Psoas muscle (tissue), 8 donors: ENCODE data around the gene ACOT9. TPM values are rescaled to one million over a fixed set of nuclear protein-coding genes. Genes with fewer than 3 reads are reported as not detected.

ENCODE experiments used
- ATAC-seq, 4 donors: fragments of 200-7000 bp; cut with Tn5 transposase; one replicate each; pipeline ENCODE4 v1.9.1; 2020; ENCODE audit warnings: moderate library complexity in 3 of 4, mild to moderate bottlenecking in 2 of 4
- DNase-seq, 2 donors: peaks; one replicate each; pipeline ENCODE4 v3.0.0-alpha.2; 2020
- H3K27ac ChIP-seq: fragments of 200-600 bp; one replicate; pipeline ENCODE4 v1.8.0; 2022
- H3K27me3 ChIP-seq, 3 donors: fragments of 200-600 bp in 1 of 3; one replicate each; pipeline versions ENCODE4 v1.6.1 to v1.8.0; 2013 to 2022; ENCODE audit warnings: low read length in 2 of 3, mild to moderate bottlenecking in 2 of 3, moderate library complexity in 1 of 3; ENCODE audit not compliant: insufficient read depth in 3 of 3
- H3K36me3 ChIP-seq, 2 donors: fragments of 200-600 bp in 1 of 2; one replicate each; pipeline versions ENCODE4 v1.6.1 to v1.8.0; 2013 to 2022; ENCODE audit warnings: low read depth in 1 of 2, mild to moderate bottlenecking in 1 of 2, moderate library complexity in 1 of 2; ENCODE audit not compliant: insufficient read depth in 1 of 2
- H3K4me1 ChIP-seq: fragments of 200-600 bp; one replicate; pipeline ENCODE4 v1.8.0; 2022
- H3K4me3 ChIP-seq: fragments of 200-600 bp; one replicate; pipeline ENCODE4 v1.8.0; 2022; ENCODE audit warnings: mild to moderate bottlenecking
- H3K9me3 ChIP-seq: fragments of 200-600 bp; one replicate; pipeline ENCODE4 v1.8.0; 2022
- WGBS, 3 donors: extraction: QIAGEN DNeasy Blood & Tissue Kit; methylation state at CpG; one replicate each; pipeline versions ENCODE4 v1.1.6 to v1.1.7; 2013; 5-methylcytosine and 5-hydroxymethylcytosine counted together
- intact Hi-C, 2 donors: fragments of 100-400 bp; cut with DNase I; formaldehyde crosslinking; loops; one replicate each; pipeline versions ENCODE4 v1.11.0 to v1.14.2; 2022
- polyA plus RNA-seq, 3 donors: library from polyadenylated mRNA; stranded (reverse); fragments of 200-250 nt; gene quantifications; one replicate each; pipeline ENCODE4 v1.2.3, GENCODE V29; 2013
- total RNA-seq, 4 donors: library from RNA; stranded (reverse); fragmentation: NEBNext Ultra II Directional in 2 of 4; extraction: Animal tissue kit (Norgen Biotek cat#: 25700) in 2 of 4; gene quantifications; one replicate each; pipeline versions ENCODE4 v1.2.1 to v1.2.4, GENCODE V29; 2021 to 2023
- TF ChIP-seq, protein P1 (sequence below): fragments of 200-600 bp; IDR thresholded peaks from one replicate; pipeline ENCODE4 v1.8.0; 2022; ENCODE audit warnings: antibody characterized with exemption
- donor health status: healthy with polysubstance abuse.
- donor health status: DM: no; HTN: no; CAD: no; lungs with moderate emphysema.
- donor health status: Bipolar disorder and iron deficiency.
- donor health status: healthy.
- donor health status: DM: yes; HTN: yes; CAD: no.
- donor health status: DM: no; HTN: no; CAD: no.
- donor health status: DM: no; HTN: no; CAD: no.
- donor health status: DM: yes; HTN: yes; CAD: no.

The ACOT9 gene
- total and polyA plus RNA-seq, 7 donors = 21.7 to 58.9 (median 34.4) TPM

- intact Hi-C loops = loop anchor here in 1 of 2 donors (5.0 to 10.0 kb wide), 2 partner anchors 42 to 230 kb away; partner anchors contain the start of gene ACOT9
- ATAC-seq (no peak), DNase-seq (no peak)
- TF ChIP-seq, protein P1, sequence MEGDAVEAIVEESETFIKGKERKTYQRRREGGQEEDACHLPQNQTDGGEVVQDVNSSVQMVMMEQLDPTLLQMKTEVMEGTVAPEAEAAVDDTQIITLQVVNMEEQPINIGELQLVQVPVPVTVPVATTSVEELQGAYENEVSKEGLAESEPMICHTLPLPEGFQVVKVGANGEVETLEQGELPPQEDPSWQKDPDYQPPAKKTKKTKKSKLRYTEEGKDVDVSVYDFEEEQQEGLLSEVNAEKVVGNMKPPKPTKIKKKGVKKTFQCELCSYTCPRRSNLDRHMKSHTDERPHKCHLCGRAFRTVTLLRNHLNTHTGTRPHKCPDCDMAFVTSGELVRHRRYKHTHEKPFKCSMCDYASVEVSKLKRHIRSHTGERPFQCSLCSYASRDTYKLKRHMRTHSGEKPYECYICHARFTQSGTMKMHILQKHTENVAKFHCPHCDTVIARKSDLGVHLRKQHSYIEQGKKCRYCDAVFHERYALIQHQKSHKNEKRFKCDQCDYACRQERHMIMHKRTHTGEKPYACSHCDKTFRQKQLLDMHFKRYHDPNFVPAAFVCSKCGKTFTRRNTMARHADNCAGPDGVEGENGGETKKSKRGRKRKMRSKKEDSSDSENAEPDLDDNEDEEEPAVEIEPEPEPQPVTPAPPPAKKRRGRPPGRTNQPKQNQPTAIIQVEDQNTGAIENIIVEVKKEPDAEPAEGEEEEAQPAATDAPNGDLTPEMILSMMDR = no peak
- H3K9me3 ChIP-seq = no peaks in the 10 kb centered on the region
- peak overlapping the region; percentile 82 for H3K4me3 ChIP-seq
- peaks cover 0 to 9% of the 10 kb centered on the region in 2 donors for H3K36me3 ChIP-seq
- H3K4me1 ChIP-seq = no peaks in the 10 kb centered on the region
- 40 to 65% (median 55%) methylated on average over 8 of the region's 8 CpGs for WGBS, 3 donors
- peak overlapping the region; percentile 88 for H3K27ac ChIP-seq
- no peaks in the 10 kb centered on the region for H3K27me3 ChIP-seq
Observed at GRCh38 chrX:23784470-23785331, 41.6 kb upstream of the ACOT9 start.

- Histone ChIP-seq H3K27ac (peak overlapping the region; percentile 88), H3K4me3 (peak overlapping the region; percentile 82), H3K4me1 (no peaks in the 10 kb centered on the region), H3K9me3 (no peaks in the 10 kb centered on the region), H3K36me3 (peaks cover 0 to 9% of the 10 kb centered on the region in 2 donors), H3K27me3 (no peaks in the 10 kb centered on the region)
- 22 to 49% (median 26%) methylated on average over 19 to 21 of the region's 21 CpGs for WGBS, 3 donors
- intact Hi-C loops = loop anchor here (2.0 to 10.0 kb wide), 4 partner anchors 42 to 231 kb away; partner anchors contain the start of gene ACOT9 (in 1 of the 2)
- TF ChIP-seq, protein P1 = no peak
- DNase-seq (no peak), ATAC-seq (no peak)
Observed at GRCh38 chrX:23783589-23784469, 40.8 kb upstream of the ACOT9 start.

DNA sequence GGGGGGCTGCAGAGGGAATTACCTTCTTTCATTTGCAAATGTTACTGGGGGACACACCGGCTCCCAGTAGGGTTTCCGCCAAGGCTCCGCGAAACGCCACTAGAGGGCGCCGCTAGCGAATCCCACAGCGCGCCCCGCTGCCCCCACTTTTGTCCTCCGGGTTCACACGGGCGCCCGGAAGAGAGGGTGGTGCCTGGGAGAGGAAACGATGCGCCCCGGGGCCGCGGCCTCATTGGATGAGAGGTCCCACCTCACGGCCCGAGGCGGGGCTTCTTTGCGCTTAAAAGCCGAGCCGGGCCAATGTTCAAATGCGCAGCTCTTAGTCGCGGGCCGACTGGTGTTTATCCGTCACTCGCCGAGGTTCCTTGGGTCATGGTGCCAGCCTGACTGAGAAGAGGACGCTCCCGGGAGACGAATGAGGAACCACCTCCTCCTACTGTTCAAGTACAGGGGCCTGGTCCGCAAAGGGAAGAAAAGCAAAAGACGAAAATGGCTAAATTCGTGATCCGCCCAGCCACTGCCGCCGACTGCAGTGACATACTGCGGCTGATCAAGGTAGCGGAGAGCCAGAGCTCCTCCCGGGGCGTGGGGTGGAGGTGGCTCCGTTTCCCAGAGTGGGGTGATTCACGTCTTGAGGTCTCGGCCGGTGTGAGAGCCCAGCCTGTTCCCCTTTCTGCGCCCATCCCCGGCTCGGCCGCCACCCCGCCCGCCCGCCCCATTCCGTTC lies 40.0 kb upstream of the ACOT9 start, which contains the start of gene SAT1:
Gene SAT1, plus strand, starts transcription at position 311 of the 726 bp plus-strand sequence. Its CDS starts 179 bp downstream, at position 490.
- DNase-seq = peak; percentile 94 to 98
- TF ChIP-seq, protein P1 = peak; percentile 73
- intact Hi-C loops = loop anchor here (2.0 to 10.0 kb wide), 4 partner anchors 41 to 232 kb away; partner anchors contain the start of gene ACOT9 (in 1 of the 2)
- 0 to 28% (median 1%) methylated on average over 25 to 58 of the region's 58 CpGs for WGBS, 3 donors
- H3K36me3 ChIP-seq = peaks cover 0 to 9% of the 10 kb centered on the region in 2 donors
- no peaks in the 10 kb centered on the region for H3K9me3 ChIP-seq
- peak within 1 kb of the TSS; percentile 88 for H3K27ac ChIP-seq
- ATAC-seq = peak; percentile 95 to 97 (median 96)
- H3K27me3 ChIP-seq = no peaks in the 10 kb centered on the region
- H3K4me1 ChIP-seq = no peaks in the 10 kb centered on the region
- peak within 1 kb of the TSS; percentile 82 for H3K4me3 ChIP-seq

DNA sequence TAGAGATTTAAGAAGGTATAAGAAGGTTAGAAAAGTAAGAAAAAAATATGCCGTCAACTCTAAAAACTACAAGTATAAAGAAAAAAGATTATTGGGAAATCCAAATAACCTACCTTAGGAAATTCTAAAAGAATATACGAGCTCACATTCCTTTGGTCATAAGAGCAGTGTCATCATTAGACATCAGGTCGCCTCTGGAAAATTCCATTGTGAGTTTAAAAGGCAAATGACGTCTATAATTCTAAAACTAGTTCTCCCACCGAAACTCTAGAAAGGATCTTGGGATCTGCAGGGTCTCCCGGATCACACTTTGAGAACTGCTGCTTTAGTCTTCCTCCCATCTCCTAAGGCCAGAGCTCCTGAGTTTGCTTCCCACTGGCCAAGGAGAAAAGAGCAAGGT lies 39.4 kb upstream of the ACOT9 start:
- ATAC-seq = no peak
- H3K27me3 ChIP-seq = no peaks in the 10 kb centered on the region
- TF ChIP-seq, protein P1 = no peak
- no peaks in the 10 kb centered on the region for H3K9me3 ChIP-seq
- no peak for DNase-seq
- peaks cover 0 to 9% of the 10 kb centered on the region in 2 donors for H3K36me3 ChIP-seq
- intact Hi-C loops = loop anchor here (2.0 to 10.0 kb wide), 4 partner anchors 40 to 232 kb away; partner anchors contain the start of gene ACOT9 (in 1 of the 2)
- H3K4me3 ChIP-seq = peak overlapping the region; percentile 82
- H3K27ac ChIP-seq = peak overlapping the region; percentile 88
- WGBS, 3 donors = 35 to 63% (median 44%) methylated on average over 6 of the region's 6 CpGs
- no peaks in the 10 kb centered on the region for H3K4me1 ChIP-seq
